K562 (cell line): ENCODE measurements around the gene SLC13A3. TPM values are rescaled to one million over a fixed set of nuclear protein-coding genes. Genes with fewer than 3 reads are reported as not detected.

Experiments
- CAMTA2 ChIP-seq: fragments of 250-450 bp; sonication (Bioruptor Pico); conservative IDR thresholded peaks from 2 replicates; pipeline ENCODE4 v1.5.1; 2022
- HIVEP1 ChIP-seq: fragments of 250-450 bp; sonication (Bioruptor Pico); IDR thresholded peaks from 2 replicates; pipeline ENCODE4 v1.4.0; 2020; ENCODE audit warnings: mild to moderate bottlenecking
- IRF2 ChIP-seq: sonication (generic); formaldehyde crosslinking; IDR thresholded peaks from 2 replicates; pipeline ENCODE4 v1.8.1; 2022; ENCODE audit warnings: mild to moderate bottlenecking, missing genetic modification reagents
- MEIS2 ChIP-seq: fragments of 450-650 bp; IDR thresholded peaks from 2 replicates; pipeline ENCODE4 v1.6.1; 2014; ENCODE audit warnings: mild to moderate bottlenecking; ENCODE audit not compliant: partially characterized antibody
- PRDM10 ChIP-seq: fragments of 450-650 bp; IDR thresholded peaks from 2 replicates; pipeline ENCODE4 v1.6.1; 2018; ENCODE audit not compliant: partially characterized antibody
- SMAD4 ChIP-seq: fragments of 250-450 bp; sonication (Bioruptor Pico); conservative IDR thresholded peaks from 2 replicates; pipeline ENCODE4 v1.8.0; 2021; ENCODE audit warnings: inconsistent platforms, mild to moderate bottlenecking, moderate library complexity
- TCFL5 ChIP-seq: fragments of 250-450 bp; sonication (Bioruptor Pico); conservative IDR thresholded peaks from 2 replicates; pipeline ENCODE4 v1.6.1; 2021; ENCODE audit warnings: mild to moderate bottlenecking, moderate library complexity, matching md5 sums
- ZNF143 ChIP-seq: sonication (generic); formaldehyde crosslinking; IDR thresholded peaks from 2 replicates; pipeline ENCODE4 v1.9.0; 2022; ENCODE audit warnings: mild to moderate bottlenecking, missing genetic modification reagents
- ZNF41 ChIP-seq: fragments of 250-450 bp; sonication (Bioruptor Pico); conservative IDR thresholded peaks from 2 replicates; pipeline ENCODE4 v1.4.0; 2020; ENCODE audit warnings: mild to moderate bottlenecking
- polyA plus RNA-seq, 8 experiments: library from polyadenylated mRNA; depleted of rRNA in 4 of 8; stranded (reverse) in 5 of 8; unstranded in 3 of 8; fragments of >200 nt; fragmentation: Nextera tagmentation in 2 of 8; fragmentation: Illumina TruSeq in 1 of 8; extraction: Ambion mirVana in 2 of 8; extraction: Trizol in 1 of 8; gene quantifications; 2 replicates each; pipeline versions ENCODE4 v1.2.1 to v1.2.3, GENCODE V29; 2011 to 2014; ENCODE audit warnings: inconsistent platforms in 1 of 8, missing spikeins in 1 of 8
- total RNA-seq, 7 experiments: library from RNA; depleted of rRNA in 6 of 7; stranded (reverse); fragments of >200 nt in 6 of 7; fragmentation: Illumina TruSeq in 2 of 7; extraction: Trizol in 2 of 7; gene quantifications; 2 replicates each; pipeline versions ENCODE4 v1.2.1 to v1.2.3, GENCODE V29; 2011 to 2021; ENCODE audit warnings: low replicate concordance in 1 of 7
- TF ChIP-seq, protein P1 (sequence below): fragments of 200-400 bp; formaldehyde crosslinking; IDR thresholded peaks from 2 replicates; pipeline ENCODE4 v1.6.1; 2017; ENCODE audit warnings: mild to moderate bottlenecking, low read depth, low read length, moderate library complexity
- TF ChIP-seq, protein P2 (sequence below), 3 experiments: fragments of 200-800 bp in 1 of 3; fragments of 250-450 bp in 1 of 3; fragments of 450-650 bp in 1 of 3; sonication (Bioruptor Pico) in 1 of 3; sonication (Bioruptor generic) in 1 of 3; formaldehyde crosslinking in 1 of 3; IDR thresholded peaks; 2 replicates each; pipeline versions ENCODE4 v1.6.1 to v1.8.0; 2016 to 2022; ENCODE audit warnings: mild to moderate bottlenecking in 2 of 3, missing genetic modification characterization in 2 of 3, missing compliant biosample characterization in 1 of 3, moderate library complexity in 1 of 3
- TF ChIP-seq, protein P3 (sequence below): fragments of 200-800 bp; sonication (Bioruptor generic); IDR thresholded peaks from 2 replicates; pipeline ENCODE4 v1.6.1; 2017; ENCODE audit warnings: missing genetic modification characterization, missing compliant biosample characterization
- TF ChIP-seq, protein P4 (sequence below): sonication (generic); formaldehyde crosslinking; IDR thresholded peaks from 2 replicates; pipeline ENCODE4 v1.8.1; 2023; ENCODE audit warnings: mild to moderate bottlenecking, missing genetic modification reagents

Gene SLC13A3
- total and polyA plus RNA-seq, 9 of the 15 experiments (the other 6 are each of a cell fraction or from before 2014, with no cell fraction given), result 5.5 to 16.4 (median 8.5) TPM

DNA sequence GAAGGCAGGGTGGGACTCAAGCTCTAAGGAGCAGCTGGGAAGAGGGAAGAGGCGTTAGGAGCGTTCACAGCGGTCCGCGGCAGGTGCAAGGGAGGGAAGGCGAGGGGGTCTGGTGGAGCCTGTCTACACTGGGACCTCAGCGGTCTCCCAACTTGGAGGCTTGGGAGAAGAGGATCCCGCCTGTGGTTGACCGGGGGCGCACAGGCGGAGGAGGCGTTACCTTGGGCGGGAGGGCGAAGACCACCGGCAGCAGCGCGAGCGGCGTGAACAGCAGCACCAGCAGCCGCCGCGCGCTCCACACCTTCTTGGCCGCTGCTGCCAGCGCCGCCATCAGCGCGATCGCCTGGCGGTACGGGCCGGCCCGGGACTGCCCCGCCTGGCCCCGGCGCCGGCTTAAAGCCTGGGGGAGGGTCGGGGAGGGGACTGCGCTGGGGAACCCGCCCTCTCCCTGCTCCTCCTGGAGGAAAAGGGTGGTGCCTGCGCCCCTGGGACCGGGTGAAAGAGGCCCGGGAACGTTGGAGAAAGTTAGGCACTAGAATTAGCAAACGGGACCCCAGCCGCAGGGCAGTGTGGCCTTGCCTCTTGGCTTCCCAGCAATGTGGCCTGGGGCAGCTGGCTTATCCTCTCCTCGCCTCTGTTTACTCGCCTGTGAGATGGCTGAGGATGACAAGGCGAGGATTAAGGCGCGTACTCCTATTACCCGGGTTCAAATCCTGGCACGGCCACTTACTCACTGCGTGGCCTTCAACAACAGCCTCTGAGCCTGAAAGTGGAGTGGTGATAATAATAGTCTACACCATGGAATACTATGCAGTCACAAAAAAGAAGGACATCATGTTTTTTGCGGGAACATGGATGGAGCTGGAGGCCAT is at the start of gene SLC13A3 (continued):
- TF ChIP-seq SMAD4, result no peak
- no peak for TF ChIP-seq PRDM10
- no peak for TF ChIP-seq ZNF41 (CRISPR knock-in tag)
- TF ChIP-seq CAMTA2 (CRISPR knock-in tag), result no peak
- TF ChIP-seq, protein P1, sequence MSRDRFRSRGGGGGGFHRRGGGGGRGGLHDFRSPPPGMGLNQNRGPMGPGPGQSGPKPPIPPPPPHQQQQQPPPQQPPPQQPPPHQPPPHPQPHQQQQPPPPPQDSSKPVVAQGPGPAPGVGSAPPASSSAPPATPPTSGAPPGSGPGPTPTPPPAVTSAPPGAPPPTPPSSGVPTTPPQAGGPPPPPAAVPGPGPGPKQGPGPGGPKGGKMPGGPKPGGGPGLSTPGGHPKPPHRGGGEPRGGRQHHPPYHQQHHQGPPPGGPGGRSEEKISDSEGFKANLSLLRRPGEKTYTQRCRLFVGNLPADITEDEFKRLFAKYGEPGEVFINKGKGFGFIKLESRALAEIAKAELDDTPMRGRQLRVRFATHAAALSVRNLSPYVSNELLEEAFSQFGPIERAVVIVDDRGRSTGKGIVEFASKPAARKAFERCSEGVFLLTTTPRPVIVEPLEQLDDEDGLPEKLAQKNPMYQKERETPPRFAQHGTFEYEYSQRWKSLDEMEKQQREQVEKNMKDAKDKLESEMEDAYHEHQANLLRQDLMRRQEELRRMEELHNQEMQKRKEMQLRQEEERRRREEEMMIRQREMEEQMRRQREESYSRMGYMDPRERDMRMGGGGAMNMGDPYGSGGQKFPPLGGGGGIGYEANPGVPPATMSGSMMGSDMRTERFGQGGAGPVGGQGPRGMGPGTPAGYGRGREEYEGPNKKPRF, result no peak
- TF ChIP-seq HIVEP1 (CRISPR knock-in tag), result no peak
- TF ChIP-seq, protein P2, sequence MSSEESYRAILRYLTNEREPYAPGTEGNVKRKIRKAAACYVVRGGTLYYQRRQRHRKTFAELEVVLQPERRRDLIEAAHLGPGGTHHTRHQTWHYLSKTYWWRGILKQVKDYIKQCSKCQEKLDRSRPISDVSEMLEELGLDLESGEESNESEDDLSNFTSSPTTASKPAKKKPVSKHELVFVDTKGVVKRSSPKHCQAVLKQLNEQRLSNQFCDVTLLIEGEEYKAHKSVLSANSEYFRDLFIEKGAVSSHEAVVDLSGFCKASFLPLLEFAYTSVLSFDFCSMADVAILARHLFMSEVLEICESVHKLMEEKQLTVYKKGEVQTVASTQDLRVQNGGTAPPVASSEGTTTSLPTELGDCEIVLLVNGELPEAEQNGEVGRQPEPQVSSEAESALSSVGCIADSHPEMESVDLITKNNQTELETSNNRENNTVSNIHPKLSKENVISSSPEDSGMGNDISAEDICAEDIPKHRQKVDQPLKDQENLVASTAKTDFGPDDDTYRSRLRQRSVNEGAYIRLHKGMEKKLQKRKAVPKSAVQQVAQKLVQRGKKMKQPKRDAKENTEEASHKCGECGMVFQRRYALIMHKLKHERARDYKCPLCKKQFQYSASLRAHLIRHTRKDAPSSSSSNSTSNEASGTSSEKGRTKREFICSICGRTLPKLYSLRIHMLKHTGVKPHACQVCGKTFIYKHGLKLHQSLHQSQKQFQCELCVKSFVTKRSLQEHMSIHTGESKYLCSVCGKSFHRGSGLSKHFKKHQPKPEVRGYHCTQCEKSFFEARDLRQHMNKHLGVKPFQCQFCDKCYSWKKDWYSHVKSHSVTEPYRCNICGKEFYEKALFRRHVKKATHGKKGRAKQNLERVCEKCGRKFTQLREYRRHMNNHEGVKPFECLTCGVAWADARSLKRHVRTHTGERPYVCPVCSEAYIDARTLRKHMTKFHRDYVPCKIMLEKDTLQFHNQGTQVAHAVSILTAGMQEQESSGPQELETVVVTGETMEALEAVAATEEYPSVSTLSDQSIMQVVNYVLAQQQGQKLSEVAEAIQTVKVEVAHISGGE (CRISPR knock-in tag; IDR thresholded peaks at IDR 0.05), result no peak
- TF ChIP-seq, protein P3, sequence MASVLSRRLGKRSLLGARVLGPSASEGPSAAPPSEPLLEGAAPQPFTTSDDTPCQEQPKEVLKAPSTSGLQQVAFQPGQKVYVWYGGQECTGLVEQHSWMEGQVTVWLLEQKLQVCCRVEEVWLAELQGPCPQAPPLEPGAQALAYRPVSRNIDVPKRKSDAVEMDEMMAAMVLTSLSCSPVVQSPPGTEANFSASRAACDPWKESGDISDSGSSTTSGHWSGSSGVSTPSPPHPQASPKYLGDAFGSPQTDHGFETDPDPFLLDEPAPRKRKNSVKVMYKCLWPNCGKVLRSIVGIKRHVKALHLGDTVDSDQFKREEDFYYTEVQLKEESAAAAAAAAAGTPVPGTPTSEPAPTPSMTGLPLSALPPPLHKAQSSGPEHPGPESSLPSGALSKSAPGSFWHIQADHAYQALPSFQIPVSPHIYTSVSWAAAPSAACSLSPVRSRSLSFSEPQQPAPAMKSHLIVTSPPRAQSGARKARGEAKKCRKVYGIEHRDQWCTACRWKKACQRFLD (CRISPR knock-in tag), result no peak
- TF ChIP-seq TCFL5 (CRISPR knock-in tag), result no peak
- TF ChIP-seq ZNF143 (CRISPR knock-in tag), result no peak
- TF ChIP-seq IRF2 (CRISPR knock-in tag), result no peak
- TF ChIP-seq MEIS2, result no peak
- TF ChIP-seq, protein P4, sequence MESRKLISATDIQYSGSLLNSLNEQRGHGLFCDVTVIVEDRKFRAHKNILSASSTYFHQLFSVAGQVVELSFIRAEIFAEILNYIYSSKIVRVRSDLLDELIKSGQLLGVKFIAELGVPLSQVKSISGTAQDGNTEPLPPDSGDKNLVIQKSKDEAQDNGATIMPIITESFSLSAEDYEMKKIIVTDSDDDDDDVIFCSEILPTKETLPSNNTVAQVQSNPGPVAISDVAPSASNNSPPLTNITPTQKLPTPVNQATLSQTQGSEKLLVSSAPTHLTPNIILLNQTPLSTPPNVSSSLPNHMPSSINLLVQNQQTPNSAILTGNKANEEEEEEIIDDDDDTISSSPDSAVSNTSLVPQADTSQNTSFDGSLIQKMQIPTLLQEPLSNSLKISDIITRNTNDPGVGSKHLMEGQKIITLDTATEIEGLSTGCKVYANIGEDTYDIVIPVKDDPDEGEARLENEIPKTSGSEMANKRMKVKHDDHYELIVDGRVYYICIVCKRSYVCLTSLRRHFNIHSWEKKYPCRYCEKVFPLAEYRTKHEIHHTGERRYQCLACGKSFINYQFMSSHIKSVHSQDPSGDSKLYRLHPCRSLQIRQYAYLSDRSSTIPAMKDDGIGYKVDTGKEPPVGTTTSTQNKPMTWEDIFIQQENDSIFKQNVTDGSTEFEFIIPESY (CRISPR knock-in tag), result peak; percentile 89
